ENCODE measurements around the gene EAF2. TPM values are rescaled to one million over a fixed set of nuclear protein-coding genes. Genes with fewer than 3 reads are reported as not detected.

The EAF2 gene
- total and polyA plus RNA-seq, 3 donors from 2014 or later = 4.8 to 14.5 (median 6.9) TPM

GRCh38 chr3:121926380-121926779, 91.4 kb downstream of the EAF2 start:
- intact Hi-C loops (cut with DNase I; ENCODE audit: low total_unique reads) = no loop called here
- H3K9me3 ChIP-seq = no peaks in the 10 kb centered on the region
- WGBS, 2 donors = 43 to 100% methylated on average over 1 of the region's 1 CpG
- no peak overlapping the region for H3K27ac ChIP-seq
- no peak overlapping the region for H3K4me3 ChIP-seq
- H3K27me3 ChIP-seq = no peaks in the 10 kb centered on the region
- DNase-seq = no peak
- H3K36me3 ChIP-seq (ENCODE audit: low read depth, missing control alignments) = no peaks in the 10 kb centered on the region
- TF ChIP-seq CTCF (IDR thresholded peaks at IDR 0.05) (no peak), POLR2A (IDR thresholded peaks at IDR 0.05) (no peak)
- no peaks in the 10 kb centered on the region for H3K4me1 ChIP-seq

Other genes with a start within 250 kb of the EAF2 start
- under 1 TPM; 0.31 to 0.68 TPM for gene FBXO40, start 241.8 kb upstream of the EAF2 start, total RNA-seq
- gene FBXO40, start 241.8 kb upstream of the EAF2 start, polyA plus RNA-seq (ENCODE audit: insufficient read depth, low read depth, low replicate concordance) = 0.61 TPM
- gene HCLS1, start 174.3 kb upstream of the EAF2 start, total RNA-seq = 10 to 100 TPM in 1 of 2 donors, 1 to 10 TPM in 1; 8.7 to 17.3 TPM
- 15.6 TPM for gene HCLS1, start 174.3 kb upstream of the EAF2 start, polyA plus RNA-seq (ENCODE audit: insufficient read depth, low read depth, low replicate concordance)
- 10 to 100 TPM; 72.3 to 72.5 TPM for gene GOLGB1, start 85.5 kb upstream of the EAF2 start, total RNA-seq
- 11.5 TPM for gene GOLGB1, start 85.5 kb upstream of the EAF2 start, polyA plus RNA-seq (ENCODE audit: insufficient read depth, low read depth, low replicate concordance)
- 10 to 100 TPM; 33.6 to 37.0 TPM for gene IQCB1, start 149 bp upstream of the EAF2 start, total RNA-seq
- 39.3 TPM for gene IQCB1, start 149 bp upstream of the EAF2 start, polyA plus RNA-seq (ENCODE audit: insufficient read depth, low read depth, low replicate concordance)
- 10 to 100 TPM; 13.8 to 21.8 TPM for gene SLC15A2, start 59.2 kb downstream of the EAF2 start, total RNA-seq
- 11.8 TPM for gene SLC15A2, start 59.2 kb downstream of the EAF2 start, polyA plus RNA-seq (ENCODE audit: insufficient read depth, low read depth, low replicate concordance)
- 1 to 10 TPM; 3.2 TPM for gene ILDR1, start 187.0 kb downstream of the EAF2 start, total RNA-seq
- gene ILDR1, start 187.0 kb downstream of the EAF2 start, polyA plus RNA-seq (ENCODE audit: insufficient read depth, low read depth, low replicate concordance) = 1.4 TPM
- 1 to 10 TPM; 3.2 to 4.5 TPM for gene CD86, start 220.2 kb downstream of the EAF2 start, total RNA-seq
- 3.4 TPM for gene CD86, start 220.2 kb downstream of the EAF2 start, polyA plus RNA-seq (ENCODE audit: insufficient read depth, low read depth, low replicate concordance)